Mammary epithelial cell (primary cell): ENCODE data around the gene ZSCAN2.

Experiments
- CTCF ChIP-seq, 2 donors: IDR thresholded peaks in 1 of 2; conservative IDR thresholded peaks in 1 of 2; 2 replicates each; pipeline ENCODE4 v1.5.1; 2011 to 2012; ENCODE audit warnings: inconsistent platforms in 2 of 2, low read length in 2 of 2, mild to moderate bottlenecking in 2 of 2, control low read depth in 1 of 2, low read depth in 1 of 2; ENCODE audit not compliant: insufficient read depth in 1 of 2; ENCODE audit errors: extremely low read depth in 1 of 2
- EZH2 ChIP-seq: IDR thresholded peaks from 2 replicates; pipeline ENCODE4 v1.6.1; 2012; ENCODE audit warnings: low read length, inconsistent platforms, borderline replicate concordance

GRCh38 chr15:84649706-84650105, 48.9 kb downstream of the ZSCAN2 start:
- TF ChIP-seq CTCF (conservative IDR thresholded peaks at IDR 0.05 in 1 of 2, IDR thresholded peaks at IDR 0.05 in 1 of 2; ENCODE audit: extremely low read depth in 1 of 2, insufficient read depth in 1 of 2, low read depth in 1 of 2, low read length in 2 of 2) (no peak), EZH2 (no peak)
